IMR-90 (cell line): ENCODE results near the gene CNPY4. TPM values are rescaled to one million over a fixed set of nuclear protein-coding genes. Genes with fewer than 3 reads are reported as not detected.

Source experiments
- ATAC-seq: fragments of 200-7000 bp; cut with Tn5 transposase; 2 replicates; pipeline ENCODE4 v1.9.1; 2020; ENCODE audit warnings: low read depth, mild to moderate bottlenecking, moderate library complexity
- BruUV-seq: library from RNA; stranded (reverse); fragments of 400-500 nt; replicated peaks from 2 replicates; lab custom pipeline; 2021; lab: Mats Ljungman, UMichigan
- CTCF ChIA-PET: fragments of 300-600 bp; formaldehyde crosslinking; extraction: SDS; loops from one replicate; lab custom pipeline; 2021; ENCODE audit warnings: antibody characterized with exemption; lab: Yijun Ruan, JAX
- POLR2A ChIA-PET: fragments of 300-600 bp; sonication (Branson Sonifier 250); formaldehyde crosslinking; loops from one replicate; lab custom pipeline; 2022; ENCODE audit warnings: antibody characterized with exemption; ENCODE audit not compliant: unreplicated experiment; lab: Charles Lee
- DNase-seq: peaks from one replicate; pipeline ENCODE4 v3.0.0; 2013
- H2AFZ ChIP-seq: replicated peaks from 2 replicates; pipeline ENCODE3; 2013; ENCODE audit warnings: low read length, mild to moderate bottlenecking; ENCODE audit not compliant: poor library complexity
- H2AK5ac ChIP-seq: 2 replicates; pipeline ENCODE4 v1.6.1; 2013; ENCODE audit warnings: low read depth, low read length, inconsistent platforms
- H2AK9ac ChIP-seq: replicated peaks from 2 replicates; pipeline ENCODE3; 2013; ENCODE audit warnings: mild to moderate bottlenecking, low read depth, low read length, moderate library complexity; ENCODE audit not compliant: poor library complexity
- H2BK120ac ChIP-seq: 2 replicates; pipeline ENCODE4 v1.6.1; 2013; ENCODE audit warnings: low read depth, low read length, inconsistent platforms
- H2BK15ac ChIP-seq: 3 replicates; pipeline ENCODE4 v1.6.1; 2013; ENCODE audit warnings: low read depth, low read length, inconsistent platforms
- H2BK20ac ChIP-seq: 2 replicates; pipeline ENCODE4 v1.6.1; 2013; ENCODE audit warnings: low read depth, mild to moderate bottlenecking, inconsistent platforms, low read length, moderate library complexity
- H2BK5ac ChIP-seq: 2 replicates; pipeline ENCODE4 v1.6.1; 2013; ENCODE audit warnings: mild to moderate bottlenecking, low read depth, low read length, inconsistent platforms; ENCODE audit not compliant: poor library complexity, severe bottlenecking
- H3K14ac ChIP-seq: replicated peaks from 2 replicates; pipeline ENCODE4 v1.6.1; 2013; ENCODE audit warnings: low read depth, low read length, inconsistent platforms
- H3K18ac ChIP-seq: 2 replicates; pipeline ENCODE4 v1.6.1; 2013; ENCODE audit warnings: low read depth, low read length, control low read depth
- H3K23ac ChIP-seq: 2 replicates; pipeline ENCODE4 v1.6.1; 2013; ENCODE audit warnings: low read depth, low read length, inconsistent platforms
- H3K27ac ChIP-seq: 2 replicates; pipeline ENCODE4 v1.5.1; 2013; ENCODE audit warnings: mild to moderate bottlenecking, control low read depth, low read length; ENCODE audit not compliant: insufficient read depth
- H3K27me3 ChIP-seq: 2 replicates; pipeline ENCODE4 v1.6.1; 2013; ENCODE audit warnings: low read length; ENCODE audit not compliant: control insufficient read depth, insufficient read depth
- H3K36me3 ChIP-seq: 2 replicates; pipeline ENCODE4 v1.6.1; 2013; ENCODE audit warnings: low read length, mixed read lengths; ENCODE audit not compliant: control insufficient read depth, insufficient read depth
- H3K4ac ChIP-seq: 2 replicates; pipeline ENCODE4 v1.6.1; 2013; ENCODE audit warnings: low read depth, low read length, inconsistent platforms
- H3K4me1 ChIP-seq: 2 replicates; pipeline ENCODE4 v1.6.1; 2013; ENCODE audit warnings: low read length, mixed read lengths; ENCODE audit not compliant: control insufficient read depth, insufficient read depth
- H3K4me2 ChIP-seq: 2 replicates; pipeline ENCODE4 v1.6.1; 2013; ENCODE audit warnings: low read depth, mild to moderate bottlenecking, control low read depth, low read length, moderate library complexity
- H3K4me3 ChIP-seq: 2 replicates; pipeline ENCODE4 v1.5.1; 2013; ENCODE audit warnings: low read depth, mild to moderate bottlenecking, control low read depth, low read length, moderate library complexity; ENCODE audit not compliant: insufficient read depth
- H3K56ac ChIP-seq: 2 replicates; pipeline ENCODE4 v1.6.1; 2013; ENCODE audit warnings: low read length, inconsistent platforms; ENCODE audit not compliant: insufficient read depth; ENCODE audit errors: extremely low read depth
- H3K79me1 ChIP-seq, 2 experiments: 2 replicates each; pipeline ENCODE4 v1.6.1; 2013; ENCODE audit warnings: low read length in 2 of 2, inconsistent platforms in 1 of 2, low read depth in 1 of 2
- H3K9ac ChIP-seq: 2 replicates; pipeline ENCODE4 v1.6.1; 2013; ENCODE audit warnings: low read depth, low read length, control low read depth
- H3K9me1 ChIP-seq: 2 replicates; pipeline ENCODE4 v1.6.1; 2013; ENCODE audit warnings: low read length, inconsistent platforms; ENCODE audit not compliant: insufficient read depth
- H3K9me3 ChIP-seq: 2 replicates; pipeline ENCODE4 v1.6.1; 2013; ENCODE audit warnings: low read length; ENCODE audit not compliant: control insufficient read depth, insufficient read depth
- H4K20me1 ChIP-seq: 2 replicates; pipeline ENCODE4 v1.6.1; 2013; ENCODE audit warnings: low read length, inconsistent platforms; ENCODE audit not compliant: insufficient read depth
- H4K5ac ChIP-seq: 2 replicates; pipeline ENCODE4 v1.6.1; 2013; ENCODE audit warnings: mild to moderate bottlenecking, low read depth, low read length, control low read depth
- H4K8ac ChIP-seq, 2 experiments: 2 replicates each; pipeline ENCODE4 v1.6.1; 2013; ENCODE audit warnings: low read depth in 2 of 2, low read length in 2 of 2, control low read depth in 1 of 2, inconsistent platforms in 1 of 2
- H4K91ac ChIP-seq: 2 replicates; pipeline ENCODE4 v1.6.1; 2013; ENCODE audit warnings: low read depth, low read length, inconsistent platforms; ENCODE audit not compliant: insufficient read depth
- BHLHE40 ChIP-seq: fragments of 150-350 bp; IDR thresholded peaks from 2 replicates; pipeline ENCODE4 v1.6.1; 2016; ENCODE audit warnings: mild to moderate bottlenecking, low read depth, low read length
- CEBPB ChIP-seq: IDR thresholded peaks from 2 replicates; pipeline ENCODE4 v1.6.1; 2012; ENCODE audit warnings: low read depth, low read length, improper control_type of control experiment
- CHD1 ChIP-seq: IDR thresholded peaks from 2 replicates; pipeline ENCODE4 v1.6.1; 2012; ENCODE audit warnings: low read depth, low read length, improper control_type of control experiment
- CTCF ChIP-seq: conservative IDR thresholded peaks from 2 replicates; pipeline ENCODE4 v1.5.1; 2012; ENCODE audit warnings: mild to moderate bottlenecking, low read depth, low read length, improper control_type of control experiment
- ELK1 ChIP-seq: fragments of 150-350 bp; IDR thresholded peaks from 2 replicates; pipeline ENCODE4 v1.6.1; 2016; ENCODE audit warnings: low read depth, mild to moderate bottlenecking, low read length, moderate library complexity, borderline replicate concordance
- FOS ChIP-seq: fragments of 150-350 bp; IDR thresholded peaks from 2 replicates; pipeline ENCODE4 v1.6.1; 2016; ENCODE audit warnings: low read depth, low read length
- MAFK ChIP-seq: IDR thresholded peaks from 2 replicates; pipeline ENCODE4 v1.6.1; 2012; ENCODE audit warnings: low read depth, low read length, improper control_type of control experiment
- MAZ ChIP-seq: IDR thresholded peaks from 2 replicates; pipeline ENCODE4 v1.6.1; 2012; ENCODE audit warnings: low read depth, mild to moderate bottlenecking, low read length, improper control_type of control experiment, moderate library complexity, borderline replicate concordance
- MXI1 ChIP-seq: IDR thresholded peaks from 2 replicates; pipeline ENCODE4 v1.6.1; 2012; ENCODE audit warnings: low read depth, mild to moderate bottlenecking, low read length, moderate library complexity, borderline replicate concordance
- NFE2L2 ChIP-seq: fragments of 150-350 bp; IDR thresholded peaks from 2 replicates; pipeline ENCODE4 v1.6.1; 2016; ENCODE audit warnings: low read depth, mild to moderate bottlenecking, low read length
- POLR2A ChIP-seq: IDR thresholded peaks from 2 replicates; pipeline ENCODE4 v1.6.1; 2012; ENCODE audit warnings: mild to moderate bottlenecking, low read depth, low read length
- RAD21 ChIP-seq: IDR thresholded peaks from 2 replicates; pipeline ENCODE4 v1.6.1; 2012; ENCODE audit warnings: low read length, improper control_type of control experiment
- RCOR1 ChIP-seq: IDR thresholded peaks from 2 replicates; pipeline ENCODE4 v1.6.1; 2012; ENCODE audit warnings: mild to moderate bottlenecking, low read length, improper control_type of control experiment; ENCODE audit not compliant: insufficient replicate concordance
- RFX5 ChIP-seq: IDR thresholded peaks from 2 replicates; pipeline ENCODE4 v1.8.0; 2012; ENCODE audit warnings: low read depth, mild to moderate bottlenecking, low read length, moderate library complexity
- SMC3 ChIP-seq: fragments of 150-350 bp; IDR thresholded peaks from 2 replicates; pipeline ENCODE4 v1.6.1; 2016; ENCODE audit warnings: low read depth, mild to moderate bottlenecking, antibody characterized with exemption, low read length, moderate library complexity
- USF2 ChIP-seq: fragments of 150-350 bp; IDR thresholded peaks from 2 replicates; pipeline ENCODE4 v1.6.1; 2017; ENCODE audit warnings: mild to moderate bottlenecking, antibody characterized with exemption, low read length, low read depth
- WGBS, 2 experiments: methylation state at CpG; one replicate each; pipeline versions ENCODE4 v1.1.5 to v1.1.7; 2013; ENCODE audit warnings: missing lambda C conversion rate in 2 of 2; ENCODE audit not compliant: insufficient read length in 1 of 2; ENCODE audit errors: extremely low coverage in 2 of 2; 5-methylcytosine and 5-hydroxymethylcytosine counted together
- dilution Hi-C: fragments of 300-500 bp; cut with HindIII; formaldehyde crosslinking; loops from one replicate; pipeline ENCODE4 v1.14.3; 2018; ENCODE audit warnings: low sequenced_read_pairs; ENCODE audit not compliant: unreplicated experiment
- in situ Hi-C: fragments of 300-500 bp; cut with MboI; formaldehyde crosslinking; loops from 3 replicates; pipeline ENCODE4 v1.14.3; 2019; ENCODE audit warnings: low sequenced_read_pairs, inconsistent platforms, mixed read lengths
- intact Hi-C: fragments of 100-400 bp; cut with micrococcal nuclease; formaldehyde crosslinking; loops from 2 replicates; pipeline ENCODE4 v1.10.0; 2022
- polyA plus RNA-seq, 3 experiments: library from polyadenylated mRNA; depleted of rRNA; stranded (reverse); fragments of >200 nt; gene quantifications; 2 replicates each; pipeline ENCODE4 v1.2.3, GENCODE V29; 2012; ENCODE audit warnings: low replicate concordance in 1 of 3
- total RNA-seq: library from RNA; depleted of rRNA; stranded (reverse); fragments of >200 nt; gene quantifications from 2 replicates; pipeline ENCODE4 v1.2.3, GENCODE V29; 2012

Gene CNPY4
- total and polyA plus RNA-seq, 2 of the 4 experiments (the other 2 are of a cell fraction) = 13.3 to 21.9 TPM

GRCh38 chr7:100159099-100159623, 39.7 kb downstream of the CNPY4 start:
- H4K8ac ChIP-seq = peak overlapping the region; percentile 94 to 99
- intact Hi-C loops = no loop called here
- H3K9me1 ChIP-seq = peaks cover 2% of the 10 kb centered on the region; the same call in 1 of the 2 replicates
- H3K4me1 ChIP-seq = peaks cover 6% of the 10 kb centered on the region
- WGBS, 2 experiments = no CpG with 5 or more reads among the region's 7 CpGs
- peak overlapping the region; percentile 63 for H2BK5ac ChIP-seq
- H3K23ac ChIP-seq = 0 out of 2 replicates have a peak overlapping the region, but pooled peaks have one; percentile 17
- peaks cover 16% of the 10 kb centered on the region for H4K20me1 ChIP-seq
- H4K91ac ChIP-seq = peak overlapping the region; percentile 46
- no peak for DNase-seq
- dilution Hi-C loops = no loop called here
- H3K18ac ChIP-seq = peak overlapping the region; percentile 71; the same call in 1 of the 2 replicates
- peaks cover 28% of the 10 kb centered on the region for H3K36me3 ChIP-seq
- H2AK5ac ChIP-seq = peak overlapping the region; percentile 52
- no peak overlapping the region for H2BK15ac ChIP-seq
- peak overlapping the region; percentile 80 for H3K4me2 ChIP-seq
- CTCF ChIA-PET = no interaction called here
- peak overlapping the region; percentile 73 for H3K9ac ChIP-seq
- peak overlapping the region; percentile 78 for H3K4ac ChIP-seq
- peak overlapping the region; percentile 80 for H3K27ac ChIP-seq
- peak overlapping the region; percentile 33; the same call in 1 of the 2 replicates for H3K56ac ChIP-seq
- peak overlapping the region; percentile 77 for H3K4me3 ChIP-seq
- H2AK9ac ChIP-seq = peak overlapping the region; percentile 87
- H3K27me3 ChIP-seq = no peaks in the 10 kb centered on the region
- H3K79me1 ChIP-seq = peaks cover 12 to 40% of the 10 kb centered on the region in 2 experiments
- POLR2A ChIA-PET = interaction anchor here (0.6 kb wide), 1 partner anchor 12 kb away, joined by 4 read pairs; no protein-coding TSS in a partner anchor
- BruUV-seq = no TSS peak
- H4K5ac ChIP-seq = peak overlapping the region; percentile 80
- H2AFZ ChIP-seq = peak overlapping the region; percentile 94
- H3K9me3 ChIP-seq = no peaks in the 10 kb centered on the region
- no peak for ATAC-seq
- peak overlapping the region; percentile 47 for H2BK120ac ChIP-seq
- H2BK20ac ChIP-seq = no peak overlapping the region
- in situ Hi-C loops = no loop called here
- TF ChIP-seq POLR2A = no peak
- no peak for TF ChIP-seq RAD21
- no peak for TF ChIP-seq FOS
- TF ChIP-seq BHLHE40 = no peak
- no peak for TF ChIP-seq RFX5
- TF ChIP-seq RCOR1 = no peak
- no peak for TF ChIP-seq MXI1
- no peak for TF ChIP-seq ELK1
- TF ChIP-seq CHD1 = no peak
- TF ChIP-seq CTCF = no peak
- TF ChIP-seq SMC3 = no peak
- TF ChIP-seq CEBPB = no peak
- TF ChIP-seq MAZ = no peak
- no peak for TF ChIP-seq MAFK
- TF ChIP-seq NFE2L2 = no peak
- TF ChIP-seq USF2 = no peak
- H3K14ac ChIP-seq = peak overlapping the region; percentile 66
